ENCODE results near the gene DISP3.

The DISP3 gene, protein sequence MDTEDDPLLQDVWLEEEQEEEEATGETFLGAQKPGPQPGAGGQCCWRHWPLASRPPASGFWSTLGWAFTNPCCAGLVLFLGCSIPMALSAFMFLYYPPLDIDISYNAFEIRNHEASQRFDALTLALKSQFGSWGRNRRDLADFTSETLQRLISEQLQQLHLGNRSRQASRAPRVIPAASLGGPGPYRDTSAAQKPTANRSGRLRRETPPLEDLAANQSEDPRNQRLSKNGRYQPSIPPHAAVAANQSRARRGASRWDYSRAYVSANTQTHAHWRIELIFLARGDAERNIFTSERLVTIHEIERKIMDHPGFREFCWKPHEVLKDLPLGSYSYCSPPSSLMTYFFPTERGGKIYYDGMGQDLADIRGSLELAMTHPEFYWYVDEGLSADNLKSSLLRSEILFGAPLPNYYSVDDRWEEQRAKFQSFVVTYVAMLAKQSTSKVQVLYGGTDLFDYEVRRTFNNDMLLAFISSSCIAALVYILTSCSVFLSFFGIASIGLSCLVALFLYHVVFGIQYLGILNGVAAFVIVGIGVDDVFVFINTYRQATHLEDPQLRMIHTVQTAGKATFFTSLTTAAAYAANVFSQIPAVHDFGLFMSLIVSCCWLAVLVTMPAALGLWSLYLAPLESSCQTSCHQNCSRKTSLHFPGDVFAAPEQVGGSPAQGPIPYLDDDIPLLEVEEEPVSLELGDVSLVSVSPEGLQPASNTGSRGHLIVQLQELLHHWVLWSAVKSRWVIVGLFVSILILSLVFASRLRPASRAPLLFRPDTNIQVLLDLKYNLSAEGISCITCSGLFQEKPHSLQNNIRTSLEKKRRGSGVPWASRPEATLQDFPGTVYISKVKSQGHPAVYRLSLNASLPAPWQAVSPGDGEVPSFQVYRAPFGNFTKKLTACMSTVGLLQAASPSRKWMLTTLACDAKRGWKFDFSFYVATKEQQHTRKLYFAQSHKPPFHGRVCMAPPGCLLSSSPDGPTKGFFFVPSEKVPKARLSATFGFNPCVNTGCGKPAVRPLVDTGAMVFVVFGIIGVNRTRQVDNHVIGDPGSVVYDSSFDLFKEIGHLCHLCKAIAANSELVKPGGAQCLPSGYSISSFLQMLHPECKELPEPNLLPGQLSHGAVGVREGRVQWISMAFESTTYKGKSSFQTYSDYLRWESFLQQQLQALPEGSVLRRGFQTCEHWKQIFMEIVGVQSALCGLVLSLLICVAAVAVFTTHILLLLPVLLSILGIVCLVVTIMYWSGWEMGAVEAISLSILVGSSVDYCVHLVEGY (N-terminal part only)

DNA sequence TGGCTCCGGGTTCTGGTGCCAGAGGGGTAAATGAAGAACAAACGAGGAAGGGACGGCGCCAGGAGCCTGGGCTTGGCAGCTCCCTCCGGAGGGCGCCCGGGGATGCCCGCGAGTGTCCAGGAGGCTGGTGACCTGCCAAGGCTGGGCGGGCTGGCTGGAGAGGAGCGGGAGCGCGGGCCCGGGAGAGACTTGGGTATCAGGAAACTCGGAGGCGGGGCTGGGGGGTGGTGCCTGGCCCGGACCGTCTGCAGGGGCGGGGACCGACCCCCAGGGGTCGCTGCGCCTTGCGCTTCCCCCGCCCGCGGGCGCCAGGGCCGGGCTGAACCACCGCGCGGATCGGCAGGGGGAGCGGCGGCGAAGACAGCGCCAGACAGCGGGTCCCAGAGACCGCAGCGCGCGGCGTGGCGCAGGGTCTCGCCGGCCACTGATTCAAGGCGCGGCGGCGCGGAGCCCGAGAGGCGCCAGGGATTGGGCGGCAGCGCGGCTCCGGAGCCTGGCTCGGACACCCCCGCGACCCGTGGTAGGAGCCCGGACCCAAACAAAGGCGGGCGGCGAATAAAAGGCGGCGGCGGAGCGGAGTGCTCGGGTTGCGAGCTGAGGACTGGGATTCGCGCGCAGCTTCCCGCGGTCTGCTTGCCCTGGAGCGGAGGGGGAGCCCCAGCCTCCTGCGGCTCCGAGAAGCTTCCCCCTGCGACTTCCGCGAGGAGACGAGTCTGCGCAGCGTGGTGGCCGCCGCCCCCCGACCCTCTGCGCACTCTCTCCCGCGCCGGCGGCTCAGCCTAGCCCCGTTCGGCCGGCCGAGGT lies at the start of gene DISP3:
Gene DISP3, plus strand, starts transcription at position 585 of the 804 bp plus-strand sequence. CDS start 21,838 bp downstream, outside the sequence.
- H3K4me3 Mint-ChIP-seq, result peak within 1 kb of the TSS; percentile 84
- no peaks in the 10 kb centered on the region for H3K9me3 Mint-ChIP-seq
- no peak within 1 kb of the TSS for H3K27ac Mint-ChIP-seq
- H3K36me3 Mint-ChIP-seq, result peaks cover 1% of the 10 kb centered on the region
- H3K27me3 Mint-ChIP-seq, result peaks cover 18% of the 10 kb centered on the region
- H3K4me1 Mint-ChIP-seq, result peaks cover 10% of the 10 kb centered on the region

DNA sequence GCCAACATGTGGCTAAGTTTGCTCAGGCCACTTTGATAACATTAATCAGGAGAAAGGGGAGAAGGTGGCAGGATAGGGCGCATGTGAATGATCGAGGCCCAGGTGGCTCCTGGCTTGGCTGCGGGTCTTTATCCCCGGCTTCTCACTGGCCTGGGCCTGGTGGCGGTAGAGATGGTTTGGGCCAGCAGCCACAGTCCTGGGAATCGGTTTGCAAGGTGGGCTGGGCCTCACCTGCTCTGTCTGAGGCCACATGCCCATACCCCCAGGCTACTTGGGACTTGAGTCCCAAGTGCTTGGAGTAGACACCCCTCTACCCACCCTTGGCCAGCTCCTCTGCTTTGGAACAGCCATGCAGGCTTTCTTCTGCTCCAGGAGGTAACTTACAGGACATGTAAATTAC lies 49.7 kb upstream of the DISP3 start:
- no peak overlapping the region for H3K4me3 Mint-ChIP-seq

DNA sequence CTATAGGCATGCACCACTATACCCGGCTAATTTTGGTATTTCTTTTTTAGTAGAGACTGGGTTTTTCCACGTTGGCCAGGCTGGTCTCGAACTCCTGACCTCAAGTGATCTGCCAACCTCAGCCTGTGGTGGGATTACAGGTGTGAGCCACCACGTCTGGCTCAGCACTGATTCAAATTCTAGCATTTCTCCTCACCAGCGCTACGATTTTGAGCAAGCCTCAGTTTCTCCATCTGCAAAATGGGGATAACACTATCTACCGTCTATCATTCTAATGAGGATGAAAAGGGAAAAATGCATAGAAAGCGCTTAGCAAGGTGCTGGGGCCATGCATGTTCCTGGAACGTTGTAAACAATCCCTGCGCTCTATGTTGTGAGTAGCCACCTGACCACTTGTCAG lies 49.0 kb upstream of the DISP3 start:
- H3K9me3 Mint-ChIP-seq, result no peaks in the 10 kb centered on the region
- no peak overlapping the region for H3K27ac Mint-ChIP-seq
- peaks cover 8% of the 10 kb centered on the region for H3K4me1 Mint-ChIP-seq
- no peaks in the 10 kb centered on the region for H3K36me3 Mint-ChIP-seq
- H3K4me3 Mint-ChIP-seq, result no peak overlapping the region
- peaks cover 2% of the 10 kb centered on the region for H3K27me3 Mint-ChIP-seq

More for the DNA sequence above, 49.7 kb upstream of the DISP3 start:
- peaks cover 8% of the 10 kb centered on the region for H3K4me1 Mint-ChIP-seq
- H3K9me3 Mint-ChIP-seq, result no peaks in the 10 kb centered on the region
- peaks cover 2% of the 10 kb centered on the region for H3K27me3 Mint-ChIP-seq
- H3K27ac Mint-ChIP-seq, result no peak overlapping the region
- H3K36me3 Mint-ChIP-seq, result no peaks in the 10 kb centered on the region

DNA sequence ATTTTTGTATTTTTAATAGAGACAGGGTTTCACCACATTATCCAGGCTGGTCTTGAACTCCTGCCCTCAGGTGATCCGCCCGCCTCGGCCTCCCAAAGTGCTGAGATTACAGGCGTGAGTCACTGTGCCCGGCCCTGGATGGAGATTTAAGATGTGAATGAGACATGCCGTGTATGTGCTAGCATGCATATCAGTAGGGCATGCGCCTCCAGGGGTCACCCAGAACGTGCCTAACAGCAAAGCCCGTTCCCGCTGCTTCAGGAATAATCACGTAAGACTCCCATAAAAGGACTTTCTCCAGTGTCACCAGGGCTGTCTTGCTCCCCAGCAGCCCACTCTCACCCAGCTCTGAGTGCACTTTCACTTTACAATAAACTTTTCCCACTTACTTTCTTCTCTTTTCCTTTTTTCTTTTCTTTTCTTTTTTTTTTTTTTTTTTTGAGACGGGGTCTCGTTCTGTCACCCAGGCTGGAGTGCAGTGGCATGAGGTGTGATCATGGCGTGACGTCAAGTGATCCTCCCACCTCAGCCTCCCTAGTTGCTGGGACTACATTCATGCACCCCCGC lies 46.9 kb upstream of the DISP3 start:
- Mint-ChIP-seq H3K27me3 (peaks cover 2% of the 10 kb centered on the region), H3K4me1 (peaks cover 20% of the 10 kb centered on the region), H3K36me3 (no peaks in the 10 kb centered on the region), H3K27ac (no peak overlapping the region), H3K9me3 (no peaks in the 10 kb centered on the region), H3K4me3 (no peak overlapping the region)

DNA sequence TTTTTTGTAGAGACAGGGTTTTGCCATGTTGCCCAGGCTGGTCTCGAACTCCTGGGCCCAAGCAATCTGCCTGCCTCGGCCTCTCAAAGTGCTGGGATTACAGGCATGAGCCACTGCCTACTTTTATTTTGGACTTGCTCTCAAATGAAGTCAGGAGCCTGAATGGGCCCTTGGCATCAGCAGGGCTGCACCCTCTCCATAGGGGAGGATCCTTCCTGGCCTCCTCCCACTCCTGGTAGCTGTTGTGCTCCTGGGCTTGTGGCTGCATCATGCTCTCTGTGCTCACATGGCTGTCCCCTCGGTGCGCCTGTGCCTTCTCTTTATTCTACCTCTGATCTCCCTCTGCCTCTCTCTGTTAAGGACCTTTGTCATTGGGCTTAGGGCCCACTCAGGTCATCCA lies 46.4 kb upstream of the DISP3 start:
- peaks cover 2% of the 10 kb centered on the region for H3K27me3 Mint-ChIP-seq
- H3K4me3 Mint-ChIP-seq, result no peak overlapping the region
- H3K4me1 Mint-ChIP-seq, result peaks cover 21% of the 10 kb centered on the region
- no peaks in the 10 kb centered on the region for H3K36me3 Mint-ChIP-seq
- peak overlapping the region; percentile 59 for H3K27ac Mint-ChIP-seq
- no peaks in the 10 kb centered on the region for H3K9me3 Mint-ChIP-seq

DNA sequence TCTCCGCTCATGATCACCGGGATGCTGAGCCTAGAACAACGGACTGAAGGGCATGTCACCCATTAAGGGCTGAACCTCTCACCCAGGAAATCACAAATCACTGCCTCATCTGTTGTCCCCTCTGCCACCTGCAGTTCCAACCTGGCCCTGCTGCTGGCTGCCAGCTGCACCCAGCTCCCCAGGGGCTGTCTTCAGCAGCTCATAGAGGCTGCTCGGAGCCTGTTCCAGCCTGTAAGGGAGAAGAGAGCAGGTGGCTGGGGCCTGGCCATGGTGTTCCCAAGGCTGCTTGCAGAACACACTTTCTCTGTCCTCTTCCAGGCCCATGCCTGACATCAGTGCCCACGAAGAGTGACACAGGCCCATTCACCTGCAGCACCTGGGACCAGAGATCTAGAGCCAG lies 44.5 kb upstream of the DISP3 start:
- H3K4me3 Mint-ChIP-seq, result no peak overlapping the region
- H3K27ac Mint-ChIP-seq, result no peak overlapping the region
- peaks cover 2% of the 10 kb centered on the region for H3K27me3 Mint-ChIP-seq
- H3K36me3 Mint-ChIP-seq, result no peaks in the 10 kb centered on the region
- peaks cover 19% of the 10 kb centered on the region for H3K4me1 Mint-ChIP-seq
- no peaks in the 10 kb centered on the region for H3K9me3 Mint-ChIP-seq

DNA sequence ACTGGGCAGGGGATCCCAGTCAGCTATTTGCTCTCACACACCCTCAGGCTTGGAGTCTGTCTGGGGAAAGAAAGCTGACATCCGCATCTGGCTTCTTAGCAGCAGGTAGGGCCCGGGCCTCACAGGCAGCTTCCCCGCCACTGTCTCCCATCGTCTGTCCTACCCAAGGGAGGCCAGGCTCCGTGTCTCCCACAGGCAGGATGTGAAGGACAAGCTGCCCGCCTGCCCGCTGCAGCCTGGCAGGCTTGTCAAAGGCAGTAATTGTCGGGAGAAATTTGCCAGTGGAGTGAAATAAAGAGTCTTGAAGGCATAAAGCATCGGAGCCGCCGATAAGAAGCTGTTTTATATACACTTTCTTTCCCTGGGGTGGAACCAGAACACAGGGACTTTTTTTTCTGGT lies 44.0 kb upstream of the DISP3 start:
- H3K27ac Mint-ChIP-seq, result no peak overlapping the region
- peaks cover 2% of the 10 kb centered on the region for H3K27me3 Mint-ChIP-seq
- H3K4me1 Mint-ChIP-seq, result peaks cover 19% of the 10 kb centered on the region
- no peaks in the 10 kb centered on the region for H3K36me3 Mint-ChIP-seq
- no peaks in the 10 kb centered on the region for H3K9me3 Mint-ChIP-seq
- H3K4me3 Mint-ChIP-seq, result no peak overlapping the region

DNA sequence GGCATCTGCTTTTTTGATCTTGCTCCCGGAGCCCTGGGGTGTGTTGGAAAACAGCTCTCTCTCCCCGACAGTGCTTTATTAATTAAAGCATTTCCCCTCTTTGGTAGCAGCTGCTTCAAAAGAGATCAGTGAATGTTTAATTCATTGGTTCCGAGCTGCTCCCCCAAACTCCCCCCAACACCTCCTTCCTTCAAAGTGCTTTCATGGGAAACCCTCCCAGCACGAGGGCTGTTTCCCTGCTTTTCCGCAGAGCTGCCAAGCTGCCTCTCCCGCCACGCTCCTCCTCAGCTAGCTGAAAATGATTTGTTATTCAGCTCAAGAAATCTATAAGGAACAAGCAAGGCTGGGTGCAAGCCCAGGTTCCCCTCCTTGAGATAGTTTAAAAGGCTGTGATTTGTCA lies 40.0 kb upstream of the DISP3 start:
- Mint-ChIP-seq H3K9me3 (no peaks in the 10 kb centered on the region), H3K4me1 (peaks cover 19% of the 10 kb centered on the region), H3K27ac (no peak overlapping the region), H3K36me3 (no peaks in the 10 kb centered on the region), H3K27me3 (no peaks in the 10 kb centered on the region), H3K4me3 (no peak overlapping the region)

DNA sequence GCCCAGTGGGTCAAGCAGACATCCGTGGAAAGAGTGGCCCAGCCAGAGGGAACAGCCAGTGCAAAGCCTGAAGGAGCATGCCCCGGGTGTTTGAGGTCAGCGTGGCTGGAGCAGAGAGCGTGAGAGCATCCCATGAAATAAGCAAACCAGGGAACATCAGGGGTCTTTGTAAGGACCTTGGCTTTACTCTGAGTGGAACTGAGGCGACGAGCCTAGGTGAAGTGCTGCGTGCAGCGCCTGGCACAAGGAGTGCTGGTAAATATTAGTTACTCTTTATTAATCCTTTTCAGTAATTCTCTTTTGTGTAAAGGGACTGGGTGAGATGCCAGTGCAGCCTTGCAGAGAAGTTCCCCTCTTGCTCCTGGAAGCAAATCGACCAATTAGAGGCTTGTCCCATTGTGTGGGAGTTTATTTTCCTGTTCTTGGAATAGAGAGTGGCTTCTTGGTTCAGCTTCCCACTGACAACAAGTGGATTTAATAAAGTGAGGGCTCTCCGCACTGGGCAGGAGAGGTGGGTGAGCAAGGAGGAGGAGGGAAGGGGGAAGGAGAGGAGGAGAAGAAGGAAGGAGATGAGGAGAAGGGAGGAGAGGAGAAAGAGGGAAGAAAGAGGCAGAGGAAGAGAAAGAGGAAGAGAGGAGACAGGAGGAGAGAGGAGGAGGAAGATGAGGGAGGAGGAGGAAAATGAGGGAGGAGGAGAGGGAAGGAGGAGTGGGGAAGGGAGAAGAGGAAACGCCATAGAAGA lies 37.6 kb upstream of the DISP3 start:
- no peak overlapping the region for H3K4me3 Mint-ChIP-seq
- H3K9me3 Mint-ChIP-seq, result no peaks in the 10 kb centered on the region
- no peaks in the 10 kb centered on the region for H3K27me3 Mint-ChIP-seq
- H3K27ac Mint-ChIP-seq, result no peak overlapping the region
- H3K36me3 Mint-ChIP-seq, result no peaks in the 10 kb centered on the region
- peaks cover 13% of the 10 kb centered on the region for H3K4me1 Mint-ChIP-seq

DNA sequence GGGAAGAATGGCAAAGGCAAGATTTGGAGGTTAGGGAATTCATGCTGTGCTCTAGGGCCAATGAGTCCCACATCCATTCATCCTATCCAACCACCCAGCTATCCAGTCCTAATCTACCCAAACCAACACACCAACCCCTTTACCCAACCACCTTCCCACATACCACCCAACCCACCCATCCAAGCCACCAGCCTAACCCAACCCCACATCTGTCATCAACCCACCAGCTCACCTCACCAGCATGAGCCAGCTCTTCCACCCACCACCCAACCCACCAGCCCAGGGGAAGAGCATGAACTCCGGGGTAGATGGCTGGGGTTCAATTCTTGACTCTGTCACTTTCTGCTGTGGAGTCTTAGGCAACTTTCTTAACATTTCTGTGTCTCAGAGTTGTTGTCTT lies 35.9 kb upstream of the DISP3 start:
- H3K9me3 Mint-ChIP-seq, result no peaks in the 10 kb centered on the region
- no peaks in the 10 kb centered on the region for H3K36me3 Mint-ChIP-seq
- no peak overlapping the region for H3K4me3 Mint-ChIP-seq
- no peaks in the 10 kb centered on the region for H3K27me3 Mint-ChIP-seq
- H3K4me1 Mint-ChIP-seq, result peaks cover 3% of the 10 kb centered on the region
- peak overlapping the region; percentile 13 for H3K27ac Mint-ChIP-seq

DNA sequence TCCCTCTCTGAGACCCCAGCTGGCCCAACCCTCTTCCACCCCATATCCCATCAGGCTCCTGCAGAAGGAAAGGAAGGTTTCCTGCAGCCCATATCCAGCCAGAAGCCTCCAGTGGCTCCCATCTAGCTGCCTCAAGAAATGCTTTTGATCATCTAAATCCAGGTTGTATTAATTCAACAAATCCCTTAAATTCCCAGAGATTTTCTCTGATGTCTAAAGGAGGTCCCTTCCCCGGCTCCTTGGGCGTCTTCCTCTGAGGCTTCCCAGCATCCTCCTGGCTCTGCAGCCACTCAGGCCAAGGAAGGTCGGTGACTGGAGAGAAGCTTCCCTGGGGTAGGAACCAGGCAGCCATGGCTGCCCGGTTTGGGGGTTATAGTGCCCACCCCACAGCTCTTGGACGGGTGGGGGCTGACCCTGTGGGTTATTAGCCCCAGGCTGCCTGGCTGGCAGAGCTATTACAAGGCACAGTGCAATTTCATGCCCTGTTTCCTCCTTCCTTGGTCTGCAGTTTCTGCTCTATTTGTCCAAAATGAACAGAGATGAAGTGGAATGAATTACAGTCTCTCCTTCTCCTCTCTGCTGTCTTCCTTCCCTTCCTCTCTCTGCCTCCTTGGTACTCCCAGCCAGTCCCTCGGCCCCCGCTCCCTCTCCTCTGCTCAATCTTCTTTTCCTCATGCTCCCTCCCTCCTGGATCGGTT lies 34.8 kb upstream of the DISP3 start:
- Mint-ChIP-seq H3K27me3 (no peaks in the 10 kb centered on the region), H3K4me1 (peaks cover 1% of the 10 kb centered on the region), H3K27ac (no peak overlapping the region)

DNA sequence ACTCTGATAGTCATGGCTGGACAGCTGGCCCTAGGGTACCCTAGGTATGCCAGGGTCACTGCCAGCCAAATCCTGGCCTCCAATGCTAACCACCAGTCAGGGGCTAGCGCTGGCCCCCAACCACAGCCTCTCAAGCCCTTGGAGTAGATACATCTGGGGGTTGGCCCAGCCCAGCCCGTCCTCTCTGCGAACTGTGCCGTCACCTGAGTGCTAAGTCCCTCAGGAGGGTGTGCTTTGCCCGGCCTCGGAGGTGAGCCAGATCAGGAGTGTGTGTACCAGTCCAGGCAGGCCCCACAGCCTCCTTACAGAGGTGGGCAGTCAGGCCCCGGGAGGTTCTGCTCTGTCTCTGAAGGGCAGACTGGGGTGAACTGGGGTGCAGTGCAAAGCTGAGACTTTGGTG lies 34.0 kb upstream of the DISP3 start:
- no peak overlapping the region for H3K27ac Mint-ChIP-seq
- H3K27me3 Mint-ChIP-seq, result no peaks in the 10 kb centered on the region
- no peak overlapping the region for H3K4me3 Mint-ChIP-seq
- no peaks in the 10 kb centered on the region for H3K9me3 Mint-ChIP-seq
- no peaks in the 10 kb centered on the region for H3K4me1 Mint-ChIP-seq
- H3K36me3 Mint-ChIP-seq, result no peaks in the 10 kb centered on the region

More for the DNA sequence above, 34.8 kb upstream of the DISP3 start:
- Mint-ChIP-seq H3K9me3 (no peaks in the 10 kb centered on the region), H3K4me3 (no peak overlapping the region), H3K36me3 (no peaks in the 10 kb centered on the region)

DNA sequence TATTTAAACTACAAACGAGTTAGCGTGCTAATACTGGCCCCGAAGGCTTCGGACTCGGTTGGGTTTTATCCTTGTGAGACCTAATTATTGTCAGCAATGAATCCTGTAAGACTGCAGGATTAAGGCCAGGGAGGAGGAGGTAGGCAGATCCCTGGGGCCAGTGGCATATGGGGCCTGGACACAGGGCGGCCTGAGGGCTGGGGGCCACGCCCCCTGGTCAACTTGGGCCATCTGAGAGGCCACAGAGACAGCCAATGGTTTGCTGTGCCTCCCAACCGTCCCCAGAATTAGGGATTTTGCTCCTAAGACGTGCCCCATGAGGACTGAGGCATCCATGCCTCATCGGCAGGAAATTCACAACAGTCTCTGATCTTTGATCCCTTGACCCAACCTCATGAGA lies 31.1 kb upstream of the DISP3 start:
- no peak overlapping the region for H3K27ac Mint-ChIP-seq
- no peaks in the 10 kb centered on the region for H3K4me1 Mint-ChIP-seq
- no peaks in the 10 kb centered on the region for H3K27me3 Mint-ChIP-seq
- H3K36me3 Mint-ChIP-seq, result no peaks in the 10 kb centered on the region
- no peak overlapping the region for H3K4me3 Mint-ChIP-seq
- no peaks in the 10 kb centered on the region for H3K9me3 Mint-ChIP-seq

All from activated naive CD4-positive, alpha-beta T cell treated with anti-CD3 and anti-CD28 coated beads, Interleukin-2, amount 50 U/mL, for 24 hours (primary cell).